ENCODE data around the gene SERTAD2.

DNA sequence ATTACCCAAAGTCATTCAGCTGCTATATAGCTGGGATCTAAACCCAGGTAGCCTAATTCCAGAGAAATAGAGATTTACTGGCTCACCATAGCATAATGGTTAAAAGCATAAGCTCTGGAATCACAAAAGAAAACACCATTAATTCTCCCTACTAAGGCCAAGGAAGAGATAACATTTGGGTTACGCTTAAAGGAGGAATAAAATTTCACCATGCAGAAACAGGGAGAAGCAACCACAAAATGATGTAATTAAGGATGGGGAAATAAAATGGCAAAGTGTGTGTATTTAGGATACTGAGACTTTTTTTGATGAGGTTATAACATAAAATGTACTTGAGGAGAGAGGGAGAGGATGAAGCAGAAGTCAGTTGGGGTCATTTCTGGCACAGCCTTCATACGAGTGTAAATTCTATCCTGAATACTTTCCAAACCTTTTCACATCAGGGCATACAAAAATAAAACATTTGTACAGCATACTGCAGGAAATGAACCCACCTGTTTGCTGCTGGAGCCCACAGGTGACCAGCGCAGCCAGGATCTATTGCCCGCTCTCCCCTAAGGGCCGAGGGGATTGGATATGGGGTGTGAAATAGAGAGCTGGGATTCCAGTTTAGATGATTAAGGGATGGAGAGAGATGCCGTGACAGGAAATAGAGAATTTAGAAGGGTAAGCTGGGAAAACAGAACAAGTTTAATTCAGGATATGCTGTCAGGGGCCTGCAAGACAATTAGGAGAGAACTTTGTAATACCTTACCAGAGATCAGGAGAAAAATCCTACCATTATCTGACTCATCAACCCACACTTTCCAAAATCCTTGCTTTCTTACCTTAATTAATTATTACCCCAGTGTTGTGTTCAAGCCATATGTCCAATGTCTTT, 43.8 kb upstream of the SERTAD2 start:
- TF ChIP-seq, protein P1, sequence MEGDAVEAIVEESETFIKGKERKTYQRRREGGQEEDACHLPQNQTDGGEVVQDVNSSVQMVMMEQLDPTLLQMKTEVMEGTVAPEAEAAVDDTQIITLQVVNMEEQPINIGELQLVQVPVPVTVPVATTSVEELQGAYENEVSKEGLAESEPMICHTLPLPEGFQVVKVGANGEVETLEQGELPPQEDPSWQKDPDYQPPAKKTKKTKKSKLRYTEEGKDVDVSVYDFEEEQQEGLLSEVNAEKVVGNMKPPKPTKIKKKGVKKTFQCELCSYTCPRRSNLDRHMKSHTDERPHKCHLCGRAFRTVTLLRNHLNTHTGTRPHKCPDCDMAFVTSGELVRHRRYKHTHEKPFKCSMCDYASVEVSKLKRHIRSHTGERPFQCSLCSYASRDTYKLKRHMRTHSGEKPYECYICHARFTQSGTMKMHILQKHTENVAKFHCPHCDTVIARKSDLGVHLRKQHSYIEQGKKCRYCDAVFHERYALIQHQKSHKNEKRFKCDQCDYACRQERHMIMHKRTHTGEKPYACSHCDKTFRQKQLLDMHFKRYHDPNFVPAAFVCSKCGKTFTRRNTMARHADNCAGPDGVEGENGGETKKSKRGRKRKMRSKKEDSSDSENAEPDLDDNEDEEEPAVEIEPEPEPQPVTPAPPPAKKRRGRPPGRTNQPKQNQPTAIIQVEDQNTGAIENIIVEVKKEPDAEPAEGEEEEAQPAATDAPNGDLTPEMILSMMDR (IDR thresholded peaks at IDR 0.05): no peak
- TF ChIP-seq POLR2A (IDR thresholded peaks at IDR 0.05): no peak
